OCI-LY1 (cell line): ENCODE measurements around the gene DTNBP1.
A peak's percentile ranks its signal among the peaks of the same experiment; 100 is the strongest.

Source experiments
- H2AFZ ChIP-seq: fragments of 200-600 bp; sonication (generic), shearing (Covaris generic); 2 replicates; pipeline ENCODE4 v1.6.0; 2014; ENCODE audit warnings: antibody characterized with exemption, mild to moderate bottlenecking, low read length
- H3F3A ChIP-seq: fragments of 200-600 bp; sonication (generic), shearing (Covaris generic); 2 replicates; pipeline ENCODE4 v1.6.0; 2014; ENCODE audit warnings: mild to moderate bottlenecking, antibody characterized with exemption, low read length, moderate library complexity; ENCODE audit not compliant: insufficient read depth
- H3K27ac ChIP-seq: fragments of 200-600 bp; sonication (generic); 2 replicates; pipeline ENCODE4 v1.5.1; 2014; ENCODE audit warnings: low read length, mixed run types, mild to moderate bottlenecking, low read depth; ENCODE audit not compliant: poor library complexity, severe bottlenecking
- H3K27me3 ChIP-seq: fragments of 200-600 bp; sonication (generic); 2 replicates; pipeline ENCODE4 v1.6.0; 2014; ENCODE audit warnings: antibody characterized with exemption, mild to moderate bottlenecking, low read length, moderate library complexity; ENCODE audit not compliant: insufficient read depth
- H3K36me3 ChIP-seq: fragments of 200-600 bp; sonication (generic); 2 replicates; pipeline ENCODE4 v1.6.1; 2014; ENCODE audit warnings: mild to moderate bottlenecking, antibody characterized with exemption, low read length, moderate library complexity, mixed read lengths; ENCODE audit not compliant: insufficient read depth
- H3K4me1 ChIP-seq: fragments of 200-600 bp; sonication (generic); 2 replicates; pipeline ENCODE4 v1.5.1; 2014; ENCODE audit warnings: mild to moderate bottlenecking, low read length, moderate library complexity; ENCODE audit not compliant: insufficient read depth, severe bottlenecking
- H3K4me2 ChIP-seq: fragments of 200-600 bp; sonication (generic), shearing (Covaris generic); 2 replicates; pipeline ENCODE4 v1.6.1; 2014; ENCODE audit warnings: low read length
- H3K4me3 ChIP-seq: fragments of 200-600 bp; sonication (generic); 2 replicates; pipeline ENCODE4 v1.5.1; 2014; ENCODE audit warnings: low read length, low read depth, mild to moderate bottlenecking, mixed read lengths; ENCODE audit not compliant: poor library complexity, severe bottlenecking
- H3K79me2 ChIP-seq: fragments of 200-600 bp; shearing (Covaris generic); 2 replicates; pipeline ENCODE4 v1.6.1; 2016; ENCODE audit warnings: mixed run types, low read length, mixed read lengths; ENCODE audit not compliant: insufficient read depth
- H3K9ac ChIP-seq: fragments of 200-600 bp; sonication (generic), shearing (Covaris generic); 2 replicates; pipeline ENCODE4 v1.6.1; 2014; ENCODE audit warnings: mild to moderate bottlenecking, low read length, mixed read lengths
- H3K9me2 ChIP-seq: fragments of 200-600 bp; sonication (generic), shearing (Covaris generic); 2 replicates; pipeline ENCODE4 v1.6.1; 2014; ENCODE audit warnings: low read depth, mild to moderate bottlenecking, low read length, mixed read lengths
- H3K9me3 ChIP-seq: fragments of 200-600 bp; shearing (Covaris generic); 2 replicates; pipeline ENCODE4 v1.6.1; 2014; ENCODE audit warnings: low read length, mixed read lengths
- H4K20me1 ChIP-seq: fragments of 200-600 bp; sonication (generic), shearing (Covaris generic); 2 replicates; pipeline ENCODE4 v1.6.0; 2016; ENCODE audit warnings: mild to moderate bottlenecking, low read length; ENCODE audit not compliant: insufficient read depth
- CTCF ChIP-seq: fragments of 200-600 bp; sonication (generic), shearing (Covaris generic); IDR thresholded peaks from 2 replicates; pipeline ENCODE4 v1.5.1; 2017; ENCODE audit warnings: mild to moderate bottlenecking, antibody characterized with exemption, low read length, moderate library complexity, mixed read lengths
- EZH2 ChIP-seq: fragments of 200-600 bp; sonication (generic), shearing (Covaris generic); IDR thresholded peaks from 2 replicates; pipeline ENCODE4 v1.8.0; 2017; ENCODE audit warnings: borderline replicate concordance, mixed run types, mild to moderate bottlenecking, antibody characterized with exemption, low read length, moderate library complexity, mixed read lengths

DTNBP1 gene

DNA sequence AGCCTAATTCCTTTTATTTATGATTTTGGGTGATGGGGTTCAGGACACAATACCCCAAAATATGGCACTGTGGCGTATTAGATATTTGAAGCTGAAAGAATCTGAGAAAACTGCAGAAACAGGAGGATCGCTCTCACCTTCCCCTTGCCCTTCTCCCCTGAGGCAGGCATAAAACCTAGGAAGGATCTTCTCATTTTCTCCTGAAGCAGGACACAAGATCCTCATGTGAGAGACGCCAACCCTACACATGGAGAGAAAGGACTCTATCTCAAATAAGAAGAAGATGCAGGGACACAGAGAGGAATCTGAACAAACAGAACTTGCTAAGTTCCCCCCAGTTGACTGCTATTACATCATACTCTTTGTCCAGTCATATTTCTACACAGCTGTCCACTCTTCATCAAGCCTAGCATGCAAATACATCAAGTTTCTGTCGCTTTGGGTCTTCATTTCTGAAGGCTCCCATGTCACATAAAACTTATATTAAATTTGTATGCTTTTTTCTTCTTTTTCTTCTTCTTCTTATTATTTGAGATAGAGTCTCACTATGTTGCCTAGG lies 109.0 kb downstream of the DTNBP1 start:
- H3K79me2 ChIP-seq = no peaks in the 10 kb centered on the region
- peaks cover 32% of the 10 kb centered on the region for H3K4me1 ChIP-seq
- no peaks in the 10 kb centered on the region for H3K36me3 ChIP-seq
- H2AFZ ChIP-seq = no peak overlapping the region
- TF ChIP-seq EZH2 (no peak), CTCF (no peak)
- H3K9me3 ChIP-seq = no peaks in the 10 kb centered on the region
- no peaks in the 10 kb centered on the region for H4K20me1 ChIP-seq
- H3K27me3 ChIP-seq = no peaks in the 10 kb centered on the region
- peak overlapping the region; percentile 14 for H3K27ac ChIP-seq
- no peak overlapping the region for H3K9ac ChIP-seq
- H3K4me3 ChIP-seq = no peak overlapping the region
- H3K4me2 ChIP-seq = no peak overlapping the region
- H3F3A ChIP-seq = no peaks in the 10 kb centered on the region
- H3K9me2 ChIP-seq = no peaks in the 10 kb centered on the region

DNA sequence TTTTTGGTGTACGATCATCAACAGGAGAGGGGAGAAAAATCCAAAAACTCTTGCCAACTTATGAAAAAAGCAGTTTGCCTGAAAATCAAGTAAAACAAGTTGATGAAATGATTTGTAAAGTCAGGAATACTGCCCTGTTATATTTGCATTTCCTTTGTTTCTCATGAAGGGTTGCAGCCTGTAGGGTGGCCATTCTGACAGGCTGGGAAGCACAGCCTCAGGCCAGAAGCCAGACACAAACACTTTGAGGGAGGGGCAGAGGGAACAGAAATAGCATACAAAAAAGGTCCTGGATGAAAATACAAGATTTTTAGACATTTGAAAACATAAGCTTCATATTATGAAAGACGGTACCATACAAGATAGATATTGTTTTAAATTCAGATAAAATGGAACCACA lies 109.8 kb downstream of the DTNBP1 start:
- Histone ChIP-seq H3K9me3 (no peaks in the 10 kb centered on the region), H3F3A (no peaks in the 10 kb centered on the region), H3K79me2 (no peaks in the 10 kb centered on the region), H3K4me3 (no peak overlapping the region), H3K27me3 (no peaks in the 10 kb centered on the region), H4K20me1 (no peaks in the 10 kb centered on the region), H3K4me1 (peaks cover 32% of the 10 kb centered on the region), H3K27ac (peak overlapping the region; percentile 72), H3K9me2 (no peaks in the 10 kb centered on the region), H3K4me2 (no peak overlapping the region), H3K9ac (no peak overlapping the region), H2AFZ (no peak overlapping the region), H3K36me3 (no peaks in the 10 kb centered on the region)
- TF ChIP-seq CTCF (no peak), EZH2 (no peak)

GRCh38 chr6:15551798-15552197 lies 111.0 kb downstream of the DTNBP1 start:
- TF ChIP-seq CTCF (no peak), EZH2 (no peak)
- Histone ChIP-seq H3K4me3 (peak overlapping the region; percentile 15), H2AFZ (no peak overlapping the region), H3F3A (no peaks in the 10 kb centered on the region), H3K9me2 (no peaks in the 10 kb centered on the region), H3K4me2 (peak overlapping the region; percentile 42; the same call in 1 of the 2 replicates), H4K20me1 (no peaks in the 10 kb centered on the region), H3K9me3 (no peaks in the 10 kb centered on the region), H3K4me1 (peaks cover 32% of the 10 kb centered on the region), H3K9ac (no peak overlapping the region; the same call in 1 of the 2 replicates), H3K27me3 (no peaks in the 10 kb centered on the region), H3K79me2 (no peaks in the 10 kb centered on the region), H3K27ac (peak overlapping the region; percentile 72), H3K36me3 (no peaks in the 10 kb centered on the region)
